ENCODE results near the gene LSM14B.
"Not testable (repeated sequence)": the region's sequence is repeated elsewhere in the genome, so short reads cannot be mapped to it uniquely, and the experiment has no call there.

The LSM14B gene

GRCh38 chr20:62147528-62147927 lies 25.3 kb downstream of the LSM14B start:
- DNase-seq, result no peak

DNA sequence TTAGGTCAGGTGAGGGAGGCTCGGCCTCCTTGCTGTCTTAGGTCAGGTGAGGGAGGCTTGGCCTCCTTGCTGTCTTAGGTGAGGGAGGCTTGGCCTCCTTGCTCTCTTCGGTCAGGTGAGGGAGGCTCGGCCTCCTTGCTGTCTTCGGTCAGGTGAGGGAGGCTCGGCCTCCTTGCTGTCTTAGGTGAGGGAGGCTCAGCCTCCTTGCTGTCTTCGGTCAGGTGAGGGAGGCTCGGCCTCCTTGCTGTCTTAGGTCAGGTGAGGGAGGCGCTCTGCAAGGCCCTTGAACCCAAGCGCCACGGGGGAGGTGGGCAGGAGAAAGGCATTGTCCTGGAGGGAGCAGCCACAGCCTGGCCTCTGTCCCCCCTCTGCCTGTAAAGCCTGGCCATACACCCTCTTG lies 26.1 kb downstream of the LSM14B start:
- not testable (repeated sequence) for DNase-seq

GRCh38 chr20:62148908-62149314 lies 26.6 kb downstream of the LSM14B start:
- DNase-seq, result no peak

DNA sequence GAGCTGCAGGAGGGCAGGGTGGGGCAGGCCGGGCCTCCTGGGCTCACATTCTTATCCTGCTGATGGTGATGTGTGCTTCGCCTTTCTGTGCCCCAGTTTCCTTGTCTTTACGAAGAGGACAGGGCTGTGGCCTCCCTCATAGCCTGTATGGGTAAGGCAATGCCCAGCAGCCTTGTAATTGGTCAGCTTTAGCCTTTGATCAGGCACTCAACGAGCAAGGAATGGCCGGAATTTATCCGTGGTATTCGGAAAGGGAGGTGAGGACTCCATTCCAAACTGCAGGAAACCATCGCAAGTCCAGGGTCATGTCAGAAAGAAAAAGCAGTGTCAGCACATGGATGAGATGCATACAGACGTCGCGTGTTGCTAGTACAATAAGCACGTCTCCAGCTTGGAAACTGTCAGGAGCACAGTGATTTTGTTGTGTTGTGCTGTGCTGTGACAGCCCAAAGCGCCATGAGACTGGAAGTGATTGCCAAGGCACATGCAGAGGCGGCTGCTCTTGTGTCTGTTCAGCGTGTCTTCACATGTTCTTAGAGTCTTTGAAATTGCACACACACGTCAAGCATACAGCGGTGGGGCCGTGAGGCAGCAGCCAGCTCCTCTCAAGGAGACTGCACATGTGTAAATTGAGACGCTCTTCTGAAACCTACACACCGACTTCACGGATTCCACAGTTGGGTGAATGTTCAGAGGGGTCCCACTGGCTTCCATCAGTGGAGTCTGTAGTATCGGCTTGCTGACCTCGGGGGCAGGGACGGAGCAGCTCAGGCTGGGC lies 27.4 kb downstream of the LSM14B start:
- DNase-seq, result no peak

GRCh38 chr20:62150310-62150575 lies 28.0 kb downstream of the LSM14B start:
- DNase-seq, result no peak

DNA sequence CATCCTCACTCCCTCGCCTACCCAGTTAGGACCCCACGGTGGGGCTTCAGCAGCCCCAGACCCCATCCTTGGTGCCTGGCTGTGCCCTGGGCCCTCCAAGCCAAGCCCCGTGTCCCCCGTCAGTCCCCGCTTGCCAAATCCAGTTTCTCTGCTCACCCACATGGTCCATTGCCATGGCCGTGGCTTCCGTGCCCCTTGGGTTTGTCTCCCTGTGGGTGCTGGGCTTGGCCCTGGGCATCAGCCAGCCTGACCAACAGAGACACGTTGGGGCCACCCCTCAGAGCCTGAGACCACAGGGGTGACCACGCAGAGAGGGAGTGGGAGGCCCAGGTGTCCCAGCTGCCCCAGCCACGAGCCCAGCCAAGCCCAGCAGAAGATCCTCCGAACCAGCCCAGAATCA lies 28.9 kb downstream of the LSM14B start:
- no peak for DNase-seq

DNA sequence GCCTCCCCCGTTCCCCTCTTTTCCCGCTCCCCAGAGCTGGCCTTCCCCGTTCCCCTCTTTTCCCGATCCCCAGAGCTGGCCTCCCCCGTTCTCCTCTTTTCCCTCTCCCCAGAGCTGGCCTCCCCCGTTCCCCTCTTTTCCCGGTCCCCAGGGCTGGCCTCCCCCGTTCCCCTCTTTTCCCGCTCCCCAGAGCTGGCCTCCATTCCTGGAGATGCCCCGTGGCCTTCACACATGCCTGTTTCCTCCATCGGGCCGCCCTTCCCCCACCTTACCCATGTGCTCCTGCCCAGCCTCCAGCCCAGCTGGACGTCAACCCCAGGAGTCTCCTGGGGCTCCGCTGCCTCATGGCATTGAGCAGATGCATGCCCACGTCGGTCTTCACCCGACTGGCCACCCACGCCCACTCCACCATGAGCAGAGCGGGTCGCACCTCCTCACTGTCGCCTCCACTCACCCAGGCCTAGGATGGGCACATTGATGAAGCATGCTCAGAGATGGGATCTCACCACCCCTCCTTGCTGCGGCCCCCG lies 29.6 kb downstream of the LSM14B start:
- DNase-seq, result no peak

- no peak for DNase-seq
Observed at GRCh38 chr20:62155428-62156253, 33.4 kb downstream of the LSM14B start.

DNA sequence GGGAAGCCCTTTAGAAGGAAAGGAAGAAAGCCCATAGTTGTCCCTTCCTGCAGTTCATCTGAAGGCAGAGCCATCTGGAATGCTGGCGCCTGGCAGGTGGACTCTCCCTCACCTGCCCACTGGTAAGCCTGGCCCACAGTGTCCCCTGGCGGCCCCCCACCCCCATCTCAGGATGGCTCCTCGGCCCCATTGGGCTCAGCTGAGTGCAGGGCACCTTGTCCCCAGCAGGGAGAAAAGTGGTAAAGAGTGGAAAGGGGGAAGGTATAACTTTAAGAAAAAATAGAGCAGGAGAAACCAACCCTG lies 33.9 kb downstream of the LSM14B start:
- no peak for DNase-seq

- peak; percentile 63 for DNase-seq
Observed at GRCh38 chr20:62156592-62157386, 34.5 kb downstream of the LSM14B start.

DNA sequence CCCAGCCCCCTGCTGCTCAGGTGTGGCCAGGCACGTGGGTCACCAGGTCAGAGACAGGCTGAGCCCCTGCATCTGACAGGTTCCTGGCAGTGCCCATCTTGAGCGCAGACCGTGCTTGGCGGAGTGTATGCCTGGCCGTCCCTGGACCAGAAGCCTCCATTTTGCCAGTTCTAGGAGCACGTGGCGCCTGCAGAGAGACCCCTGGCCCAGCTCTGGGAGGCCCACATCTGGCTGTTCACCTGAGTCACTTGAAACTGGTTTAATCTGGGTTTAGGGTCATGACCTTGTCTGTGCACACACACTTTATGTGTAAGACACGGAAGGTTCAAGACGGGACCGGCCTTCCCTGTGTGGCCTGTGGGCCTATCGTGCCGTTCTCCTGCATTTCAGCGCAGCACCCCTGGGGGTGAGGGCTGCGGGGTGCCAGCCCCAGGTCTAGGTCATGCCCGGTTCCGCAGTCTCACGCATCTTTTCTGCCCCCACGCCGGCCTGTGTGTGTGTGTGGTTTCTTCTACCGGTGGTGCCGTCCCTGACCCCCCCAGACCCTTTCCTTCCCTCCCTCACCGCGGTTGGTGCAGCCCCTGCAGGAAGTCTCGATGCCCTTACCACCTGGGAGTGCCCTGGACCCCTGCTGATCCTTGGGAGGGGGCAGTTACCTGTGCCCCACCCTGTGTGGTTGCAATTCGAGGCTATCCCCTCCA lies 35.3 kb downstream of the LSM14B start:
- DNase-seq, result no peak

DNA sequence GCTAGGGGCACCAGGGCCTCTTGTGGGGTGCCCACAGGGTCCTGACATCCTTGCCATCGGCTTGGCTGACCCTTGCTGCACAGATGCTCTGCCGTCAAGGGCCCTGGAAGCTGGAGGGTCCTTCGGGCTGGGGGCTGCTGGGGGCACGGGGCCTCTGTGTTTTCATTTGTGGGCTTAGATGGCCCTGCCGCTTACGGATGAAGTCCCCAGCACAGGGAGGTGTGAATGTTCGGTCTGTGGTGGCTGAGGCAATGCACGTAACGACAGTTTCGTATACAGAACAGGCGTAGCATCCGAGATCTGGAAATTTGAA lies 35.8 kb downstream of the LSM14B start:
- no peak for DNase-seq

DNA sequence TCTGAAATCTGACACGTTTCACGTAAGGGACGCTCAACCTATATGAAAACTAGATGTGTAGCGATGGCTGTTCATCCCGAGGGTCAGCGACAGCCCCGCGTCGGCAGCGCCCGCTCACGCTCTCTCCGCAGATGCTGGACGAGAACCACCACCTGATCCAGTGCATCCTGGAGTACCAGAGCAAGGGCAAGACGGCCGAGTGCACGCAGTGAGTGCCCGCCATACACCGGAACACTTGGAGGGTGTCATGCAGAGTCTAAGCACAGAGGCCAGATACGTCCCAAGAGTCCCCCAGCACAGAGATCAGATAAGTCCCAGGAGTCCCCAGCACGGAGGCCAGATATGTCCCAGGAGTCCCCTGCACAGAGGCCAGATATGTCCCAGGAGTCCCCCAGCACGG lies 36.3 kb downstream of the LSM14B start:
- no peak for DNase-seq

- DNase-seq, result no peak
Observed at GRCh38 chr20:62159052-62159451, 36.8 kb downstream of the LSM14B start.

DNA sequence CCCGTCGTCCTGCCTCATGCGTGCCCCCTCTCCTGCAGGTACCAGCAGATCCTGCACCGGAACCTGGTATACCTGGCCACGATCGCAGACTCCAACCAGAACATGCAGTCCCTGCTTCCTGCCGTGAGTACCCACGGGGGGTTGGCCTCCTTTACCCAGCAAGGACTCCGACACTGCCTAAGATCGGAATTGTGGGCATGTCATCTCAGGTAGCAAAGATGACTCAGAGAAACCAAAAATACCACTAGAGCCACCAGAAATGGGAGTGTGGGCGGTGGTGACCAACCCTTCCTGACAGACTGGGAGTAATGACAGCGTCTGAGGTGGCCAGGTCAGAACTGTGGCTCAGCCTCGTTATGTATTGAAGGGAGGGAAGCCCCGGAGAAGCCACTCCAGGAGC lies 37.6 kb downstream of the LSM14B start:
- DNase-seq, result no peak

DNA sequence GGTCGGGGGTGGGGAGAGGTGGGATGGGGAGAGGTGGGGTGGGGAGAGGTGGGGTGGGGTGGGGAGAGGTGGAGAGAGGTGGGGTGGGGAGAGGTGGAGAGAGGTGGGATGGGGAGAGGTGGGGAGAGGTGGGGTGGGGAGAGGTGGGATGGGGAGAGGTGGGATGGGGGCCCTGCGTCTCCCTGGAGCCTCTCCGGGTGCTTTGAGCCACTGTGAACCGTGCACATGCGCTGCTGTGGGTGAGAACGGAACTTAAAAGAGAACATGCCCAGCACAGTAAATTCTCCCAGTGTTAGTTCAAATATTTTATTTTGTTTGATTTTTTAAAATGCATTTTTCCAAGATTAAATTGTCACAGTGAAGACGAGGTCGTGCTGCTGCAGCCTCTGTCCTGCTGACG lies 38.0 kb downstream of the LSM14B start:
- no peak for DNase-seq

DNA sequence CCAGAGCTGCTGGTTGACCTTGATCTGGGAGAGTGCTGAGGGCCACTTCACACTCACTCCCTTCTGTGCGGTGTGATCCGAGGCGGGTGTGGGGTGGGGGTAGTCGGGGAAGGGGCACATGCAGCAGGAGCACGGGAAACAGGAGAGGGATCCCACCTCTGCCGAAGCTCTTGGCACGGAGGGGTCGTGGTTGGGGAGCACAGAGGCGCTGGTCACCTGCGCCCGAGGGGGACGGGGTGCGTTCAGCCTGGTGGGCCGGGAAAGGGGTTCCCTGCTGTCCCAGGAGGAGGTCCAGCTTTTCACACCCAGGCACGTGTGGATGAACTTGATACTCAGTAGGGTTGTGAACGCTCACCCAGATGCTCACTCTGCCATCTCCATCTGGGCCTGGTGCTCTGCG lies 38.6 kb downstream of the LSM14B start:
- no peak for DNase-seq

DNA sequence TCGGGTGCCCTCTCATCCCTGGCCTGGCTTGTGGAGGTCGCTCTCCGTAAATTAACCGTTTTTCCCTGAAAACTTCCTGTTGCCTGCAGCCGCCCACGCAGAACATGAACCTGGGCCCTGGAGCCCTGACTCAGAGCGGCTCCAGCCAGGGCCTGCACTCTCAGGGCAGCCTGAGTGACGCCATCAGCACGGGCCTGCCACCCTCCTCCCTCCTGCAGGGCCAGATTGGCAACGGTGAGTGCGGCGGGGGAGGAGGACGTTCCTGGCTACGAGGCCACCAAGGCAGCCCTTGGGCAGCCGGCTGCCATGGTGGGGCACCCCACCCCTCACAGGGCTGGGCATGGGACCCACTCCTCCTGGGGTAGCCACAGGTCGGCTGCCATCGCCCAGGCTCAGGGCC lies 39.1 kb downstream of the LSM14B start:
- no peak for DNase-seq

- no peak for DNase-seq
Observed at GRCh38 chr20:62162765-62163484, 40.6 kb downstream of the LSM14B start.

GRCh38 chr20:62163485-62163865 lies 41.2 kb downstream of the LSM14B start:
- DNase-seq, result no peak

GRCh38 chr20:62163986-62164762 lies 41.9 kb downstream of the LSM14B start:
- no peak for DNase-seq
